GM23338 (cell line): ENCODE measurements around the gene PCGF6. TPM values are rescaled to one million over a fixed set of nuclear protein-coding genes. Genes with fewer than 3 reads are reported as not detected.

Experiments
- ATAC-seq: fragments of 200-7000 bp; cut with Tn5 transposase; 3 replicates; pipeline ENCODE4 v1.9.1; 2020
- DNase-seq: peaks from one replicate; pipeline ENCODE4 v3.0.0-alpha.2; 2015; ENCODE audit warnings: low spot score
- H2AFZ ChIP-seq: fragments of 200-600 bp; sonication (generic); 2 replicates; pipeline ENCODE4 v1.8.0; 2016; ENCODE audit warnings: antibody characterized with exemption, mild to moderate bottlenecking, moderate library complexity
- H3F3A ChIP-seq: fragments of 200-600 bp; sonication (generic); replicated peaks from 2 replicates; pipeline ENCODE4 v1.8.0; 2017; ENCODE audit warnings: antibody characterized with exemption, mixed run types, low read depth
- H3K27ac ChIP-seq: fragments of 200-600 bp; sonication (generic); 2 replicates; pipeline ENCODE4 v1.6.1; 2016; ENCODE audit warnings: low read depth
- H3K27me3 ChIP-seq: fragments of 200-600 bp; sonication (generic); 2 replicates; pipeline ENCODE4 v1.8.0; 2016; ENCODE audit warnings: mild to moderate bottlenecking, mixed run types, moderate library complexity; ENCODE audit not compliant: insufficient read depth
- H3K36me3 ChIP-seq: fragments of 200-600 bp; sonication (generic); 2 replicates; pipeline ENCODE4 v1.8.0; 2016; ENCODE audit warnings: mild to moderate bottlenecking; ENCODE audit not compliant: insufficient read depth
- H3K4me1 ChIP-seq: fragments of 200-600 bp; sonication (generic); 2 replicates; pipeline ENCODE4 v1.8.0; 2016; ENCODE audit warnings: mild to moderate bottlenecking, moderate library complexity; ENCODE audit not compliant: insufficient read depth
- H3K4me2 ChIP-seq: fragments of 200-600 bp; sonication (generic); 2 replicates; pipeline ENCODE4 v1.7.1; 2017; ENCODE audit warnings: mixed run types
- H3K4me3 ChIP-seq: fragments of 200-600 bp; sonication (generic); 2 replicates; pipeline ENCODE4 v1.6.1; 2016; ENCODE audit warnings: mixed run types
- H3K79me2 ChIP-seq: fragments of 200-600 bp; sonication (generic); replicated peaks from 2 replicates; pipeline ENCODE4 v1.8.0; 2017; ENCODE audit warnings: mild to moderate bottlenecking; ENCODE audit not compliant: insufficient read depth
- H3K9me2 ChIP-seq: fragments of 200-600 bp; sonication (generic); 2 replicates; pipeline ENCODE4 v1.8.0; 2017; ENCODE audit not compliant: insufficient read depth
- H4K20me1 ChIP-seq: fragments of 200-600 bp; sonication (generic); replicated peaks from 2 replicates; pipeline ENCODE4 v1.8.0; 2017; ENCODE audit warnings: mild to moderate bottlenecking; ENCODE audit not compliant: insufficient read depth
- H3K27ac Mint-ChIP-seq: 2 replicates; pipeline ENCODE4 v1.8.0; 2020; ENCODE audit warnings: inconsistent platforms, mild to moderate bottlenecking, moderate library complexity, mixed read lengths
- H3K27me3 Mint-ChIP-seq: 3 replicates; pipeline ENCODE4 v1.8.0; 2022; ENCODE audit warnings: low read depth, mild to moderate bottlenecking, moderate library complexity, mixed read lengths, inconsistent platforms; ENCODE audit not compliant: insufficient read depth, poor library complexity
- H3K36me3 Mint-ChIP-seq: 3 replicates; pipeline ENCODE4 v1.8.0; 2021; ENCODE audit warnings: low read depth, mild to moderate bottlenecking, inconsistent platforms, moderate library complexity, mixed read lengths
- H3K4me1 Mint-ChIP-seq: 3 replicates; pipeline ENCODE4 v1.8.0; 2020; ENCODE audit warnings: mild to moderate bottlenecking, inconsistent platforms, mixed read lengths
- H3K4me3 Mint-ChIP-seq: 3 replicates; pipeline ENCODE4 v1.8.0; 2021; ENCODE audit warnings: moderate library complexity, mild to moderate bottlenecking, inconsistent platforms, mixed read lengths
- H3K9me3 Mint-ChIP-seq: 3 replicates; pipeline ENCODE4 v1.8.0; 2020; ENCODE audit warnings: moderate library complexity, mild to moderate bottlenecking, inconsistent platforms, mixed read lengths
- CREB1 ChIP-seq: fragments of 250-450 bp; sonication (Bioruptor Pico); IDR thresholded peaks from 2 replicates; pipeline ENCODE4 v1.5.0; 2020; ENCODE audit warnings: low read depth, mild to moderate bottlenecking, moderate library complexity
- ETS1 ChIP-seq: IDR thresholded peaks from 2 replicates; pipeline ENCODE4 v1.6.1; 2016; ENCODE audit warnings: antibody characterized with exemption
- EZH2phosphoT487 ChIP-seq: fragments of 200-600 bp; sonication (generic); IDR thresholded peaks from one replicate; pipeline ENCODE4 v1.8.1; 2018; ENCODE audit warnings: antibody characterized with exemption; ENCODE audit not compliant: unreplicated experiment
- REST ChIP-seq: IDR thresholded peaks from one replicate; pipeline ENCODE4 v1.6.1; 2018; ENCODE audit warnings: antibody characterized with exemption; ENCODE audit not compliant: unreplicated experiment
- STAT1 ChIP-seq: IDR thresholded peaks from one replicate; pipeline ENCODE4 v1.6.1; 2016; ENCODE audit warnings: antibody characterized with exemption; ENCODE audit not compliant: unreplicated experiment
- ZNF114 ChIP-seq: fragments of 250-450 bp; sonication (Bioruptor Pico); IDR thresholded peaks from 2 replicates; pipeline ENCODE4 v1.5.0; 2020; ENCODE audit warnings: mild to moderate bottlenecking, moderate library complexity
- ZNF331 ChIP-seq: fragments of 250-450 bp; sonication (Bioruptor Pico); IDR thresholded peaks from 2 replicates; pipeline ENCODE4 v1.5.0; 2020; ENCODE audit warnings: low read depth, mild to moderate bottlenecking, moderate library complexity
- ZNF462 ChIP-seq: fragments of 250-450 bp; sonication (Bioruptor Pico); IDR thresholded peaks from 2 replicates; pipeline ENCODE4 v1.5.0; 2020; ENCODE audit warnings: mild to moderate bottlenecking, moderate library complexity
- polyA plus RNA-seq: library from polyadenylated mRNA; unstranded; fragments of >200 nt; fragmentation: Nextera tagmentation; extraction: Ambion mirVana; gene quantifications from 2 replicates; pipeline ENCODE4 v1.2.1, GENCODE V29; 2016
- total RNA-seq: library from RNA; depleted of rRNA; stranded (reverse); fragments of >200 nt; shearing (Covaris generic); gene quantifications from 2 replicates; pipeline ENCODE4 v1.2.3, GENCODE V29; 2014

Gene PCGF6
- total and polyA plus RNA-seq, 2 experiments from 2014 or later, result 14.0 to 22.3 TPM

- no peak for TF ChIP-seq REST
- no peak for TF ChIP-seq ETS1
- no peak for TF ChIP-seq STAT1
Measured at GRCh38 chr10:103280506-103280905, 70.4 kb downstream of the PCGF6 start (continued).

GRCh38 chr10:103280031-103280430 is 70.9 kb downstream of the PCGF6 start:
- H3K9me2 ChIP-seq, result no peaks in the 10 kb centered on the region
- peaks cover 33% of the 10 kb centered on the region for H3K4me1 ChIP-seq
- no peaks in the 10 kb centered on the region for H3K36me3 ChIP-seq
- Mint-ChIP-seq H3K27me3 (peaks cover 52% of the 10 kb centered on the region), H3K4me3 (no peak overlapping the region), H3K36me3 (no peaks in the 10 kb centered on the region; the same call in 2 of the 3 replicates), H3K27ac (no peak overlapping the region), H3K4me1 (peaks cover 29% of the 10 kb centered on the region), H3K9me3 (no peaks in the 10 kb centered on the region; the same call in 2 of the 3 replicates)
- ATAC-seq, result no peak
- no peak for DNase-seq
- TF ChIP-seq EZH2phosphoT487 (no peak), ZNF331 (CRISPR knock-in tag) (no peak), CREB1 (CRISPR knock-in tag) (no peak), ZNF462 (no peak), ZNF114 (CRISPR knock-in tag) (no peak)
- H3K79me2 ChIP-seq, result no peaks in the 10 kb centered on the region
- peaks cover 19% of the 10 kb centered on the region for H4K20me1 ChIP-seq
- H2AFZ ChIP-seq, result no peak overlapping the region
- H3K27ac ChIP-seq, result no peak overlapping the region
- H3F3A ChIP-seq, result peaks cover 27% of the 10 kb centered on the region
- H3K27me3 ChIP-seq, result peaks cover 63% of the 10 kb centered on the region
- H3K4me3 ChIP-seq, result no peak overlapping the region
- no peak overlapping the region for H3K4me2 ChIP-seq
